HepG2 (cell line): ENCODE results near the gene KLF3. TPM values are rescaled to one million over a fixed set of nuclear protein-coding genes. Genes with fewer than 3 reads are reported as not detected.
A peak's percentile ranks its signal among the peaks of the same experiment; 100 is the strongest.

Source experiments
- HCFC1 ChIP-seq: fragments of 150-350 bp; IDR thresholded peaks from 2 replicates; pipeline ENCODE4 v1.6.1; 2014; ENCODE audit warnings: low read depth, low read length
- HES4 ChIP-seq: sonication (generic); formaldehyde crosslinking; IDR thresholded peaks from 2 replicates; pipeline ENCODE4 v1.9.0; 2021; ENCODE audit warnings: mild to moderate bottlenecking, missing genetic modification reagents, borderline replicate concordance
- IRF2 ChIP-seq: IDR thresholded peaks from 2 replicates; pipeline ENCODE4 v1.6.1; 2018; ENCODE audit warnings: missing genetic modification reagents, missing compliant biosample characterization
- KMT2A ChIP-seq: sonication (generic); formaldehyde crosslinking; IDR thresholded peaks from 2 replicates; pipeline ENCODE4 v1.4.0; 2020; ENCODE audit warnings: missing genetic modification reagents
- MTF2 ChIP-seq: sonication (generic); formaldehyde crosslinking; IDR thresholded peaks from 2 replicates; pipeline ENCODE4 v1.5.0; 2020; ENCODE audit warnings: missing genetic modification reagents, borderline replicate concordance
- NKX3-1 ChIP-seq: sonication (generic); formaldehyde crosslinking; IDR thresholded peaks from 2 replicates; pipeline ENCODE4 v1.5.0; 2020; ENCODE audit warnings: missing genetic modification reagents
- RELA ChIP-seq: sonication (generic); formaldehyde crosslinking; IDR thresholded peaks from 2 replicates; pipeline ENCODE4 v1.4.0; 2020; ENCODE audit warnings: missing genetic modification reagents
- U2AF2 ChIP-seq: fragments of 200-400 bp; formaldehyde crosslinking; IDR thresholded peaks from 2 replicates; pipeline ENCODE4 v1.6.1; 2017; ENCODE audit warnings: low read depth, mild to moderate bottlenecking, low read length
- ZBTB42 ChIP-seq: sonication (generic); formaldehyde crosslinking; IDR thresholded peaks from 2 replicates; pipeline ENCODE4 v1.5.0; 2020; ENCODE audit warnings: mild to moderate bottlenecking, missing genetic modification reagents
- polyA plus RNA-seq, 8 experiments: library from polyadenylated mRNA; depleted of rRNA in 3 of 8; stranded (reverse) in 7 of 8; unstranded in 1 of 8; fragments of >200 nt; fragmentation: Illumina TruSeq in 4 of 8; extraction: Trizol in 4 of 8; gene quantifications; 2 replicates each; pipeline versions ENCODE4 v1.2.1 to v1.2.3, GENCODE V29; 2011 to 2016; ENCODE audit warnings: low read depth in 4 of 8, missing spikeins in 1 of 8, mixed read lengths in 1 of 8; ENCODE audit not compliant: insufficient read depth in 1 of 8
- total RNA-seq, 5 experiments: library from RNA; depleted of rRNA; stranded (reverse); fragments of >200 nt; fragmentation: Illumina TruSeq; extraction: Trizol; gene quantifications; 2 replicates each; pipeline ENCODE4 v1.2.3, GENCODE V29; 2016; ENCODE audit warnings: low read depth in 1 of 5
- TF ChIP-seq, protein P1 (sequence below): sonication (generic); formaldehyde crosslinking; IDR thresholded peaks from 2 replicates; pipeline ENCODE4 v1.4.0; 2020; ENCODE audit warnings: missing genetic modification reagents
- TF ChIP-seq, protein P2 (sequence below): sonication (generic); IDR thresholded peaks from 2 replicates; pipeline ENCODE4 v1.6.1; 2016; ENCODE audit warnings: low read depth, borderline replicate concordance
- TF ChIP-seq, protein P3 (sequence below): sonication (generic); formaldehyde crosslinking; IDR thresholded peaks from 2 replicates; pipeline ENCODE4 v1.4.0; 2020; ENCODE audit warnings: mild to moderate bottlenecking, missing genetic modification reagents
- TF ChIP-seq, protein P4 (sequence below): sonication (generic); formaldehyde crosslinking; IDR thresholded peaks from 2 replicates; pipeline ENCODE4 v1.5.1; 2020; ENCODE audit warnings: mild to moderate bottlenecking, missing genetic modification reagents, borderline replicate concordance
- TF ChIP-seq, protein P5 (sequence below): sonication (generic); formaldehyde crosslinking; IDR thresholded peaks from 2 replicates; pipeline ENCODE4 v1.8.0; 2023; ENCODE audit warnings: mild to moderate bottlenecking, missing genetic modification reagents
- TF ChIP-seq, protein P6 (sequence below): sonication (generic); formaldehyde crosslinking; IDR thresholded peaks from 2 replicates; pipeline ENCODE4 v1.4.0; 2020; ENCODE audit warnings: missing genetic modification reagents, borderline replicate concordance
- TF ChIP-seq, protein P7 (sequence below): IDR thresholded peaks from 2 replicates; pipeline ENCODE4 v1.6.1; 2016; ENCODE audit warnings: low read depth, borderline replicate concordance

KLF3 gene
- total and polyA plus RNA-seq, 2 of the 13 experiments (the other 11 are each of a cell fraction or from before 2014, with no cell fraction given), result 29.1 to 37.8 TPM

DNA sequence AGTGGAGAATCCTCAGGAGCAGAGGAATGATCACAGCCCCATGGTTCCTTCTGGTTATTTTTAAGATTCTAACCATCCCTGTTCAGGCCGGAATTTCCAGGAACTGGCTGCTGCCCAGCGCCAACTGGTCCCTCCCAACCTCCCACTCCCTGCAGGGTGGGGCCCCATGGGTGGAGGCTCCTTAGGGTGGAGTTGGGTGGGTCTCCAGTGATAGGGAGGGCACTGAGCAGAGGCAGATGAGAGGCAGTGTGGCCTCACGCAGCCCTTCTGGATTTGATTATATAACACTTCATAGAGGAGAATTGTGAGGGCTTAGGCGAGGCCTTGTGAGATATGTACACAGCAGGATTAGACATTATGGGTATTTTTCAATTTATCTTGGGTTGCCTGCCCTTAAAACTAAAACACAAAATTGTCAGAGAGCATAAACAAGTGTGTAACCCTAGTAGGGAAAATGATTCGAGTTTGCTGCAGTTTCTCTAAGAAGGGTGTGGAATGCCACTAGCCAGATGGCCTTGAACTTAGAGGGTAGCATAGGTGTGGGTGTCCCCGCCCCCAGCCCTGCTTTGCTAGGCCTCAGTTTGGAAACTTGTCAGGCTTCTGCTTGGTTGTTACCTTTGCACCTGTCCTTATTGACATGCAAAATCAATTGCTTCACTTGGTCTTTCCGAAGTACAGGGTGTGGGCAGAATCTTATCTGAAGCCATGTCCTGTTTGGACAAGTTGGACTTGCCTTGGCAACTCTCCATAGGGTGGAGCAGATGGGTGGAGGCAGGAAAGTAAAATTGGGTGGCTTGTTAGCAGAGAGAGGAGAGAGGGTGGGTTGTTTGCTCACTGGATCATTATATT, 9.4 kb downstream of the KLF3 start (continued):
- TF ChIP-seq, protein P1, sequence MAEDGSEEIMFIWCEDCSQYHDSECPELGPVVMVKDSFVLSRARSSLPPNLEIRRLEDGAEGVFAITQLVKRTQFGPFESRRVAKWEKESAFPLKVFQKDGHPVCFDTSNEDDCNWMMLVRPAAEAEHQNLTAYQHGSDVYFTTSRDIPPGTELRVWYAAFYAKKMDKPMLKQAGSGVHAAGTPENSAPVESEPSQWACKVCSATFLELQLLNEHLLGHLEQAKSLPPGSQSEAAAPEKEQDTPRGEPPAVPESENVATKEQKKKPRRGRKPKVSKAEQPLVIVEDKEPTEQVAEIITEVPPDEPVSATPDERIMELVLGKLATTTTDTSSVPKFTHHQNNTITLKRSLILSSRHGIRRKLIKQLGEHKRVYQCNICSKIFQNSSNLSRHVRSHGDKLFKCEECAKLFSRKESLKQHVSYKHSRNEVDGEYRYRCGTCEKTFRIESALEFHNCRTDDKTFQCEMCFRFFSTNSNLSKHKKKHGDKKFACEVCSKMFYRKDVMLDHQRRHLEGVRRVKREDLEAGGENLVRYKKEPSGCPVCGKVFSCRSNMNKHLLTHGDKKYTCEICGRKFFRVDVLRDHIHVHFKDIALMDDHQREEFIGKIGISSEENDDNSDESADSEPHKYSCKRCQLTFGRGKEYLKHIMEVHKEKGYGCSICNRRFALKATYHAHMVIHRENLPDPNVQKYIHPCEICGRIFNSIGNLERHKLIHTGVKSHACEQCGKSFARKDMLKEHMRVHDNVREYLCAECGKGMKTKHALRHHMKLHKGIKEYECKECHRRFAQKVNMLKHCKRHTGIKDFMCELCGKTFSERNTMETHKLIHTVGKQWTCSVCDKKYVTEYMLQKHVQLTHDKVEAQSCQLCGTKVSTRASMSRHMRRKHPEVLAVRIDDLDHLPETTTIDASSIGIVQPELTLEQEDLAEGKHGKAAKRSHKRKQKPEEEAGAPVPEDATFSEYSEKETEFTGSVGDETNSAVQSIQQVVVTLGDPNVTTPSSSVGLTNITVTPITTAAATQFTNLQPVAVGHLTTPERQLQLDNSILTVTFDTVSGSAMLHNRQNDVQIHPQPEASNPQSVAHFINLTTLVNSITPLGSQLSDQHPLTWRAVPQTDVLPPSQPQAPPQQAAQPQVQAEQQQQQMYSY (CRISPR knock-in tag), result no peak
- TF ChIP-seq, protein P2, sequence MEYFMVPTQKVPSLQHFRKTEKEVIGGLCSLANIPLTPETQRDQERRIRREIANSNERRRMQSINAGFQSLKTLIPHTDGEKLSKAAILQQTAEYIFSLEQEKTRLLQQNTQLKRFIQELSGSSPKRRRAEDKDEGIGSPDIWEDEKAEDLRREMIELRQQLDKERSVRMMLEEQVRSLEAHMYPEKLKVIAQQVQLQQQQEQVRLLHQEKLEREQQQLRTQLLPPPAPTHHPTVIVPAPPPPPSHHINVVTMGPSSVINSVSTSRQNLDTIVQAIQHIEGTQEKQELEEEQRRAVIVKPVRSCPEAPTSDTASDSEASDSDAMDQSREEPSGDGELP, result peak; percentile 66; the same call in 1 of the 2 replicates
- no peak for TF ChIP-seq MTF2
- TF ChIP-seq HES4 (CRISPR knock-in tag), result no peak
- no peak for TF ChIP-seq HCFC1
- no peak for TF ChIP-seq NKX3-1 (CRISPR knock-in tag)
- TF ChIP-seq, protein P3, sequence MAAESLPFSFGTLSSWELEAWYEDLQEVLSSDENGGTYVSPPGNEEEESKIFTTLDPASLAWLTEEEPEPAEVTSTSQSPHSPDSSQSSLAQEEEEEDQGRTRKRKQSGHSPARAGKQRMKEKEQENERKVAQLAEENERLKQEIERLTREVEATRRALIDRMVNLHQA (CRISPR knock-in tag), result no peak
- TF ChIP-seq KMT2A (CRISPR knock-in tag), result peak; percentile 35; the same call in 1 of the 2 replicates
- TF ChIP-seq, protein P4, sequence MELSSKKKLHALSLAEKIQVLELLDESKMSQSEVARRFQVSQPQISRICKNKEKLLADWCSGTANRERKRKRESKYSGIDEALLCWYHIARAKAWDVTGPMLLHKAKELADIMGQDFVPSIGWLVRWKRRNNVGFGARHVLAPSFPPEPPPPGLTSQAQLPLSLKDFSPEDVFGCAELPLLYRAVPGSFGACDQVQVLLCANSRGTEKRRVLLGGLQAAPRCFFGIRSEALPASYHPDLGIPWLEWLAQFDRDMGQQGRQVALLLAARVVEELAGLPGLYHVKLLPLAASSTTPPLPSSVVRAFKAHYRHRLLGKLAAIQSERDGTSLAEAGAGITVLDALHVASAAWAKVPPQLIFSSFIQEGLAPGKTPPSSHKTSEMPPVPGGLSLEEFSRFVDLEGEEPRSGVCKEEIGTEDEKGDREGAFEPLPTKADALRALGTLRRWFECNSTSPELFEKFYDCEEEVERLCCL (CRISPR knock-in tag), result no peak
- peak; percentile 92 for TF ChIP-seq IRF2 (CRISPR knock-in tag)
- TF ChIP-seq, protein P5, sequence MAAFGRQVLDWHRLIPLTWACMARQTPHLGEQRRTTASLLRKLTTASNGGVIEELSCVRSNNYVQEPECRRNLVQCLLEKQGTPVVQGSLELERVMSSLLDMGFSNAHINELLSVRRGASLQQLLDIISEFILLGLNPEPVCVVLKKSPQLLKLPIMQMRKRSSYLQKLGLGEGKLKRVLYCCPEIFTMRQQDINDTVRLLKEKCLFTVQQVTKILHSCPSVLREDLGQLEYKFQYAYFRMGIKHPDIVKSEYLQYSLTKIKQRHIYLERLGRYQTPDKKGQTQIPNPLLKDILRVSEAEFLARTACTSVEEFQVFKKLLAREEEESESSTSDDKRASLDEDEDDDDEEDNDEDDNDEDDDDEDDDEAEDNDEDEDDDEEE (CRISPR knock-in tag), result no peak; the same call in 1 of the 2 replicates
- TF ChIP-seq, protein P6, sequence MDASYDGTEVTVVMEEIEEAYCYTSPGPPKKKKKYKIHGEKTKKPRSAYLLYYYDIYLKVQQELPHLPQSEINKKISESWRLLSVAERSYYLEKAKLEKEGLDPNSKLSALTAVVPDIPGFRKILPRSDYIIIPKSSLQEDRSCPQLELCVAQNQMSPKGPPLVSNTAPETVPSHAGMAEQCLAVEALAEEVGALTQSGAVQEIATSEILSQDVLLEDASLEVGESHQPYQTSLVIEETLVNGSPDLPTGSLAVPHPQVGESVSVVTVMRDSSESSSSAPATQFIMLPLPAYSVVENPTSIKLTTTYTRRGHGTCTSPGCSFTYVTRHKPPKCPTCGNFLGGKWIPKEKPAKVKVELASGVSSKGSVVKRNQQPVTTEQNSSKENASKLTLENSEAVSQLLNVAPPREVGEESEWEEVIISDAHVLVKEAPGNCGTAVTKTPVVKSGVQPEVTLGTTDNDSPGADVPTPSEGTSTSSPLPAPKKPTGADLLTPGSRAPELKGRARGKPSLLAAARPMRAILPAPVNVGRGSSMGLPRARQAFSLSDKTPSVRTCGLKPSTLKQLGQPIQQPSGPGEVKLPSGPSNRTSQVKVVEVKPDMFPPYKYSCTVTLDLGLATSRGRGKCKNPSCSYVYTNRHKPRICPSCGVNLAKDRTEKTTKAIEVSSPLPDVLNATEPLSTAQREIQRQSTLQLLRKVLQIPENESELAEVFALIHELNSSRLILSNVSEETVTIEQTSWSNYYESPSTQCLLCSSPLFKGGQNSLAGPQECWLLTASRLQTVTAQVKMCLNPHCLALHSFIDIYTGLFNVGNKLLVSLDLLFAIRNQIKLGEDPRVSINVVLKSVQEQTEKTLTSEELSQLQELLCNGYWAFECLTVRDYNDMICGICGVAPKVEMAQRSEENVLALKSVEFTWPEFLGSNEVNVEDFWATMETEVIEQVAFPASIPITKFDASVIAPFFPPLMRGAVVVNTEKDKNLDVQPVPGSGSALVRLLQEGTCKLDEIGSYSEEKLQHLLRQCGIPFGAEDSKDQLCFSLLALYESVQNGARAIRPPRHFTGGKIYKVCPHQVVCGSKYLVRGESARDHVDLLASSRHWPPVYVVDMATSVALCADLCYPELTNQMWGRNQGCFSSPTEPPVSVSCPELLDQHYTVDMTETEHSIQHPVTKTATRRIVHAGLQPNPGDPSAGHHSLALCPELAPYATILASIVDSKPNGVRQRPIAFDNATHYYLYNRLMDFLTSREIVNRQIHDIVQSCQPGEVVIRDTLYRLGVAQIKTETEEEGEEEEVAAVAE, result peak; percentile 42; the same call in 1 of the 2 replicates
- TF ChIP-seq ZBTB42 (CRISPR knock-in tag), result no peak
- no peak for TF ChIP-seq RELA (CRISPR knock-in tag)
- no peak for TF ChIP-seq U2AF2
- TF ChIP-seq, protein P7, sequence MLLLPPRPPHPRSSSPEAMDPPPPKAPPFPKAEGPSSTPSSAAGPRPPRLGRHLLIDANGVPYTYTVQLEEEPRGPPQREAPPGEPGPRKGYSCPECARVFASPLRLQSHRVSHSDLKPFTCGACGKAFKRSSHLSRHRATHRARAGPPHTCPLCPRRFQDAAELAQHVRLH (CRISPR knock-in tag), result peak; percentile 90
